KOPT-K1 (cell line): ENCODE data around the gene CUEDC1.
"Not testable (repeated sequence)": the region's sequence is repeated elsewhere in the genome, so short reads cannot be mapped to it uniquely, and the experiment has no call there.

Source experiments
- H3K27ac ChIP-seq: fragments of 200-600 bp; sonication (generic); 2 replicates; pipeline ENCODE4 v1.5.1; 2016; ENCODE audit warnings: antibody characterized with exemption, mild to moderate bottlenecking, low read depth, low read length; ENCODE audit not compliant: poor library complexity, severe bottlenecking
- H3K36me3 ChIP-seq: fragments of 200-600 bp; sonication (generic); 2 replicates; pipeline ENCODE4 v1.5.1; 2017; ENCODE audit warnings: antibody characterized with exemption, mild to moderate bottlenecking, low read length, moderate library complexity; ENCODE audit not compliant: insufficient read depth
- H3K9me3 ChIP-seq: fragments of 200-600 bp; sonication (generic); 2 replicates; pipeline ENCODE4 v1.5.1; 2017; ENCODE audit warnings: antibody characterized with exemption, low read length, mild to moderate bottlenecking; ENCODE audit not compliant: insufficient read depth, poor library complexity, severe bottlenecking

Gene CUEDC1

GRCh38 chr17:57923182-57923872, 31.9 kb downstream of the CUEDC1 start:
- H3K9me3 ChIP-seq, result no peaks in the 10 kb centered on the region
- H3K27ac ChIP-seq, result no peak overlapping the region
- H3K36me3 ChIP-seq, result no peaks in the 10 kb centered on the region

- not testable (repeated sequence) for H3K36me3 ChIP-seq, H3K9me3 ChIP-seq, H3K27ac ChIP-seq
Measured at GRCh38 chr17:57922745-57923144, 32.5 kb downstream of the CUEDC1 start.

GRCh38 chr17:57920916-57921703, 34.1 kb downstream of the CUEDC1 start:
- H3K36me3 ChIP-seq, result no peaks in the 10 kb centered on the region
- no peak overlapping the region for H3K27ac ChIP-seq
- no peaks in the 10 kb centered on the region for H3K9me3 ChIP-seq

GRCh38 chr17:57919918-57920317, 35.3 kb downstream of the CUEDC1 start:
- no peaks in the 10 kb centered on the region for H3K36me3 ChIP-seq

GRCh38 chr17:57918017-57918895, 37.0 kb downstream of the CUEDC1 start:
- H3K27ac ChIP-seq, result no peak overlapping the region
- H3K9me3 ChIP-seq, result no peaks in the 10 kb centered on the region
- no peaks in the 10 kb centered on the region for H3K36me3 ChIP-seq

More at GRCh38 chr17:57919918-57920317, 35.3 kb downstream of the CUEDC1 start:
- H3K27ac ChIP-seq, result no peak overlapping the region
- no peaks in the 10 kb centered on the region for H3K9me3 ChIP-seq

GRCh38 chr17:57916925-57917858, 38.0 kb downstream of the CUEDC1 start:
- Histone ChIP-seq H3K36me3 (no peaks in the 10 kb centered on the region), H3K27ac (no peak overlapping the region), H3K9me3 (no peaks in the 10 kb centered on the region)

- Histone ChIP-seq H3K27ac (no peak overlapping the region), H3K36me3 (no peaks in the 10 kb centered on the region), H3K9me3 (no peaks in the 10 kb centered on the region)
Measured at GRCh38 chr17:57915985-57916757, 39.0 kb downstream of the CUEDC1 start.

GRCh38 chr17:57915544-57915943, 39.7 kb downstream of the CUEDC1 start:
- no peak overlapping the region for H3K27ac ChIP-seq
- H3K36me3 ChIP-seq, result no peaks in the 10 kb centered on the region
- no peaks in the 10 kb centered on the region for H3K9me3 ChIP-seq

- no peaks in the 10 kb centered on the region for H3K36me3 ChIP-seq
- no peaks in the 10 kb centered on the region for H3K9me3 ChIP-seq
- H3K27ac ChIP-seq, result no peak overlapping the region
Measured at GRCh38 chr17:57914273-57915142, 40.7 kb downstream of the CUEDC1 start.

- Histone ChIP-seq H3K27ac (no peak overlapping the region), H3K9me3 (no peaks in the 10 kb centered on the region), H3K36me3 (no peaks in the 10 kb centered on the region)
Measured at GRCh38 chr17:57913575-57914272, 41.5 kb downstream of the CUEDC1 start.

GRCh38 chr17:57911834-57912673, 43.2 kb downstream of the CUEDC1 start:
- Histone ChIP-seq H3K36me3 (no peaks in the 10 kb centered on the region), H3K9me3 (no peaks in the 10 kb centered on the region), H3K27ac (no peak overlapping the region)
